ENCODE data around the gene IL17REL. TPM values are rescaled to one million over a fixed set of nuclear protein-coding genes. Genes with fewer than 3 reads are reported as not detected.

The IL17REL gene
- polyA plus RNA-seq, 1 donor from 2014 or later, result not detected

DNA sequence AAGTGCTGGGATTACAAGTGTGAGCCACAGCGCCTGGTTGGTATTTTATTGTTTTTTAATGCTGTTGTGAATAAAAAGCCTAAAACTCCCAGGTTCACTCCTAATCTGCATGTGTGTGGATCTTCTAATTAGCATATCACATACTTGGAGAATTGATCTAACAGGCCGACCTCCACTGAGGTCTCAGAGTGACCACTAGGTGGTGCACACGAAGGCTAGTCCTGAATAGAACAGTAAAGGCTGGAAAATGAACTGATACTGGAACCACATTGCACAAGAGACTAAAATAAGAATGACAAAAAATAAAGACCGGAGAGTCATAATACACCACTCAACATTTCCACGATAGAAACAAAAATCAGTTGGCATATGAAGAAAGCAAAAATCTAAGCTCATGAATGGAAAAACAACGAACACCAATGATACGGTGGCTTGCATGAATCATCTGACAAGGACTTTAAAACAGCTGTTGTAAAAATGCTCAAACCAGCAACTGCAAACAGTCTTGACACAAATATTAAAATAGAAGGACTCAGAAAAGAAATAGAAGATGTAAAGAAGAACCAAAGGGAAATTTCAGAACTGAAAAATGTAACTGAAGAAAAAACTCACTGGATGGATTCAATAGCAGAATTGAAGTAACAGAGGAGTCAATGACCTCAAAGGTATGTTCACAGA is 32.8 kb downstream of the IL17REL start:
- H3K27me3 Mint-ChIP-seq, result peaks cover 19% of the 10 kb centered on the region
- H3K4me3 Mint-ChIP-seq, result peak overlapping the region in 1 of 4 donors; percentile 34
- H3K27ac Mint-ChIP-seq, result no peak overlapping the region

DNA sequence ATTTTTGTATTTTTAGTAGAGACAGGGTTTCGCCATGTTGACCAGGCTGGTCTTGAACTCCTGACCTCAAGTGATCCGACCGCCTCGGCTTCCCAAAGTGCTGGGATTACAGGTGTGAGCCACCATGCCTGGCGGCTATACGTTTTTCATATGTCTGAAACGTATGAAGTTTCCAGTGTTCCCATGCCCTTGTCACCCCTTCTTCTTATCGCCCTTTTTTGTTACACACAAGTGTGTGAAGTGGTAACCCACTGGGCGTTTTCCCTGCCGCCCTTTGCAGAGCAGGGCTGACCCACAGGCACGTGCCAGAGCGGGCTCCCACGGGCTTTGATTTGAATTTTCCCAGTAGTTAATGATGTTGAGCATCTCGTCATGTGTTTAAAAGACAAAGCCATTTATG is 35.0 kb downstream of the IL17REL start:
- H3K9me3 Mint-ChIP-seq, result peaks cover 2 to 19% (median 9%) of the 10 kb centered on the region in 3 donors
- H3K27me3 Mint-ChIP-seq, result peaks cover 11% of the 10 kb centered on the region
- H3K4me1 Mint-ChIP-seq, result peaks cover 7 to 17% (median 15%) of the 10 kb centered on the region in 3 donors
- H3K4me3 Mint-ChIP-seq, result no peak overlapping the region
- H3K36me3 Mint-ChIP-seq, result peaks cover 4% of the 10 kb centered on the region
- H3K27ac Mint-ChIP-seq, result no peak overlapping the region

More for the DNA sequence above, 32.8 kb downstream of the IL17REL start:
- Mint-ChIP-seq H3K9me3 (peaks cover 2 to 19% (median 9%) of the 10 kb centered on the region in 3 donors), H3K36me3 (peaks cover 4% of the 10 kb centered on the region), H3K4me1 (peaks cover 12 to 19% (median 19%) of the 10 kb centered on the region in 3 donors)

DNA sequence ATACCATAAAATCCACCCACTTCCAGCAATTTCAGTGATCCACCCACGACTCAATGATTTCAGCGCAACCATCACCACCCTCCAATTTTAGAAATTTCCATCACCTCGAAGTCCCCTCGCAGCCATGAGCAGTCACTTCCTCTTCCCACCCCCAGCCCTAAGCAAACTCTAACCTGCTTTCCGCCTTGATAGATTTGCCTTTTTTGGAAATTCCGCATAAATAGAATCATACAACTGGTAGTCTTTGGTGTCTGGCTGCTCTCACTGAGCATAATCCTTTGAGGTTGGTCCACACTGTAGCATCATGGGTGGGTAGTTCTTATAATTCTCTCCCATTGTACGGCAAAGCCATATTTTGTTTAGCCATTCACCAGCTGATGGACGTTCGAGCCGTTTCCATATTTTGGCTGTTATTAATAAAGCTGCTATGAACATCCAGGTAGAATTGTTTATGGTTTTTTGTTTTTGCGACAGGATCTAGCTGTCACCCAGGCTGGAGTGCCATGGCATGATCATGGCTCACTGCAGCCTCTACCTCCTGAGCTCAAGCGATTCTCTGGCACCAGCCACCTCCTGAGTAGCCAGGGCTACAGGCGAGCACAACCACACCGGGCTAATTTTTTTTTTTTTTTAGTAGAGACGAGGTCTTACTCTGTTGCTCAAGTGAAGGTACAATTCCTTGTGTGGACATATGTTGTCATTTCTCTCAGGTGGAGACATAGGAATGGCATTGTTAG is 36.0 kb downstream of the IL17REL start:
- Mint-ChIP-seq H3K36me3 (peaks cover 4% of the 10 kb centered on the region), H3K27me3 (peaks cover 8% of the 10 kb centered on the region), H3K27ac (peak overlapping the region in 2 of 3 donors; percentile 62 to 86), H3K4me3 (peak overlapping the region in 3 of 4 donors; percentile 12 to 42 (median 21)), H3K4me1 (peaks cover 7 to 17% (median 15%) of the 10 kb centered on the region in 3 donors), H3K9me3 (peaks cover 2 to 19% (median 9%) of the 10 kb centered on the region in 3 donors)

DNA sequence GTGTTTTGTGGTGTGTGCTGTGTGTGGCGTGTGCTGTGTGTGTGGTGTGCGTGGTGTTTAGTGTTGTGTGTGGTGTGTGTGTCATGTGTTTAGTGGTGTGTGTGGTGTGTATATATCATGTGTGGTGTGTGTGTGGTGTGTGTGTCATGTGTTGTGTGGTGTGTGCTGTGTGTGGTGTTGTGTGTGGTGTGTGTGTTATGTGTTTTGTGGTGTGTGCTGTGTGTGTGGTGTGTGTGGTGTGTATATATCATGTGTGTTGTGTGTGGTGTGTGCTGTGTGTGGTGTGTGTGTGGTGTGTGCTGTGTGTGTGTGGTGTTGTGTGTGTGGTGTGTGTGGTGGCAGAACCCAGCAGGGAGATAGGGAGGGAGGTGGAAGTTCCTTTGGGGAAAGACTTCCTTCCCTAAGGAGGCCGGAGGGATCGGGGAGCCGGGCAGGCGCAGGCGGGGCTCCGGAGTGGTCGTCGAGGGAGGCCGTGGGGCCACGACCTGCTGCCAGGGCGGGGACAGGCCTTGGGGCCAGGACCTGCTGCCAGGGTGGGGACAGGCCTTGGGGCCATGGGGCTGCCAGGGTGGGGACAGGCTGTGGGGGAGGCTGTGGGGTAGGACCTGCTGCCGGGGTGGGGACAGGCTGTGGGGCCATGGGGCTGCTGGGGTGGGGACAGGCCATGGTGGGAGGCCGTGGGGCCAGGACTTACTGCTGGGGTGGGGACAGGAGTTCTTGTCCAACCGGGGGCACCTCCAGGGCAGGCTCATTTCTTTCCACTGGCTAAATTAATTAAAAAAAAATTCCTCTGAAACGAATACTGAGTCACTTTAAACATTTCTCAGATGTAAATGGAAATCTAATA is 36.8 kb downstream of the IL17REL start:
- H3K4me3 Mint-ChIP-seq, result peak overlapping the region in 2 of 4 donors; percentile 21 to 42
- peak overlapping the region in 2 of 3 donors; percentile 62 to 86 for H3K27ac Mint-ChIP-seq
- H3K36me3 Mint-ChIP-seq, result peaks cover 2% of the 10 kb centered on the region
- peaks cover 2 to 17% (median 9%) of the 10 kb centered on the region in 3 donors for H3K9me3 Mint-ChIP-seq
- peaks cover 5% of the 10 kb centered on the region for H3K27me3 Mint-ChIP-seq
- H3K4me1 Mint-ChIP-seq, result peaks cover 7 to 18% (median 15%) of the 10 kb centered on the region in 3 donors

DNA sequence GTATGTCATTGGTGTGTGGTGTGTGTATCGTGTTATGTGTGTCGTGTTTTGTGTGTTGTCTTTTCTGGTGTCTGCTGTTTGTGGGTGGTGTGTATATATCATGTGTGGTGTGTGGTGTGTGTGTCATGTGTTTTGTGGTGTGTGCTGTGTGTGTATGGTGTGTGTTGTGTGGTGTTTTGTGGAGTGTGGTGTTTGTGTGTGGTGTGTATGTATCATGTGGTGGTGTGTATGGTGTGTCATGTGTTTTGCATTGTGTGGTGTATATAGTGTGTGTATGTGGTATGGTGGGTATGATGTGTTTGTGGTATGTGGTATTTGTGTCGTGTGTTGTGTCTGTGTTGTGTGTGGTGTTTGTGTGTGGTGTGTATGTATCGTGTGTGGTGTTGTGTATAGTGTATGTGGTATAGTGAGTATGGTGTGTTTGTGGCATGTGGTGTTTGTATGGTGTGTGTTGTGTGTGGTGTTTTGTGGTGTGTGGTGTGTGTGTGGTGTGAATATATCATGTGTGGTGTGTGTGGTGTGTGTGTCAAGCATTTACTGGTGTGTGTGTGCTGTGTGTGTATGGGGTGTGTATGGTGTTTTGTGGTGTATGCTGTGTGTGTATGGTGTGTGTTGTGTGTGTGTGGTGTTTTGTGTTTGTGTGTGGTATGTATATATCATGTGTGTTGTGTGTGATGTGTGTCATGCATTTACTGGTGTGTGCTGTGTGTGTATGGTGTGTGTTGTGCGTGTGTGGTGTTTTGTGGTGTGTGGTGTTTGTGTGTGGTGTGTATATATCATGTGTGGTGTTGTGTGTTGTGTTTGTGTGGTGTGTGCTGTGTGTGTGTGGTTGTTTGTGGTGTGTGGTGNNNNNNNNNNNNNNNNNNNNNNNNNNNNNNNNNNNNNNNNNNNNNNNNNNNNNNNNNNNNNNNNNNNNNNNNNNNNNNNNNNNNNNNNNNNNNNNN is 39.3 kb downstream of the IL17REL start:
- no peaks in the 10 kb centered on the region for H3K9me3 Mint-ChIP-seq
- no peak overlapping the region for H3K27ac Mint-ChIP-seq
- H3K27me3 Mint-ChIP-seq, result peaks cover 11% of the 10 kb centered on the region
- H3K4me3 Mint-ChIP-seq, result no peak overlapping the region
- H3K36me3 Mint-ChIP-seq, result no peaks in the 10 kb centered on the region
- H3K4me1 Mint-ChIP-seq, result peaks cover 7 to 20% (median 17%) of the 10 kb centered on the region in 3 donors

DNA sequence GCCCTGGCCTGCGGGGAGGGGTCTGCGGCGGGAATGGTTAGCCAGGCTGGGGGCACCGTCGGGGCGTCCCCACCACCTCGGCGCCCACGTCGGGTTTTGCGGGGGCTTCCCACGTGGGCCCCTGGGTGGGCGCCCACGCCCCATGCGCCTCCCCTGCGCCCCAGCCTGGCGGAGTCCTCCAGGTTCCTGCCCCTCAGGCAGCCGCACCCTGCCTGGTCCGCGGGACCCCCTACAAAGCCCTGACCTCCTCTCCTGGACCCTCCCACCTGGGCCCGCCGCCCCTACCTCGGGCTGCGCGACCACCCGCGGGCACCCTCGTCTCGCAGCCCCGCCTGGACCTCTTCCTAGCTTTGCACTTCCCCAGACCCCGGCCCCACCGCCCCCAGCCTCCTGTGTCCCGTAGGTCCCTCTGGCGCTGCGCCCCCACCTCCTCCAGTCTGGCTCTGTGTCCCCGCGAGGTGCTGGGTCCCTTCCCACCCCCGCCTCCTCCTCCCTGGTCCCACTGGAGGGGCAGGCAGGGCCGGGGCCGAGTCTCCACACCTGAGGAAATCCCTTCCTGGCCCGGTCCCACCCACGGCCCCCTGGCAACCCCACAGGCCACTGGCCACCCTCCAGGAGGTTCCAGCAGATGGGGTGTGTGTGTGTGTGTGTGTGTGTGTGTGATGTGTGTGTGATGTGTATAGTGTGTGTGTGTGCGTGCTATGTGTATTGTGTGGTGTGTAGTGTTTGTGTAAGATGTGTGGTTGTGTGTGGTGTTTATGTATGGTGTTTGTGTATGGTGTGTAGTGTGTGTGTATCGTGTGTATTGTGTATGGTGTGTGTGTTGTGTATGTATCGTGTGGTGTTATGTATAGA is 40.2 kb downstream of the IL17REL start:
- peaks cover 13 to 21% (median 18%) of the 10 kb centered on the region in 3 donors for H3K4me1 Mint-ChIP-seq
- H3K36me3 Mint-ChIP-seq, result no peaks in the 10 kb centered on the region
- H3K9me3 Mint-ChIP-seq, result no peaks in the 10 kb centered on the region
- H3K27me3 Mint-ChIP-seq, result peaks cover 9% of the 10 kb centered on the region
- no peak overlapping the region for H3K4me3 Mint-ChIP-seq
- no peak overlapping the region for H3K27ac Mint-ChIP-seq

DNA sequence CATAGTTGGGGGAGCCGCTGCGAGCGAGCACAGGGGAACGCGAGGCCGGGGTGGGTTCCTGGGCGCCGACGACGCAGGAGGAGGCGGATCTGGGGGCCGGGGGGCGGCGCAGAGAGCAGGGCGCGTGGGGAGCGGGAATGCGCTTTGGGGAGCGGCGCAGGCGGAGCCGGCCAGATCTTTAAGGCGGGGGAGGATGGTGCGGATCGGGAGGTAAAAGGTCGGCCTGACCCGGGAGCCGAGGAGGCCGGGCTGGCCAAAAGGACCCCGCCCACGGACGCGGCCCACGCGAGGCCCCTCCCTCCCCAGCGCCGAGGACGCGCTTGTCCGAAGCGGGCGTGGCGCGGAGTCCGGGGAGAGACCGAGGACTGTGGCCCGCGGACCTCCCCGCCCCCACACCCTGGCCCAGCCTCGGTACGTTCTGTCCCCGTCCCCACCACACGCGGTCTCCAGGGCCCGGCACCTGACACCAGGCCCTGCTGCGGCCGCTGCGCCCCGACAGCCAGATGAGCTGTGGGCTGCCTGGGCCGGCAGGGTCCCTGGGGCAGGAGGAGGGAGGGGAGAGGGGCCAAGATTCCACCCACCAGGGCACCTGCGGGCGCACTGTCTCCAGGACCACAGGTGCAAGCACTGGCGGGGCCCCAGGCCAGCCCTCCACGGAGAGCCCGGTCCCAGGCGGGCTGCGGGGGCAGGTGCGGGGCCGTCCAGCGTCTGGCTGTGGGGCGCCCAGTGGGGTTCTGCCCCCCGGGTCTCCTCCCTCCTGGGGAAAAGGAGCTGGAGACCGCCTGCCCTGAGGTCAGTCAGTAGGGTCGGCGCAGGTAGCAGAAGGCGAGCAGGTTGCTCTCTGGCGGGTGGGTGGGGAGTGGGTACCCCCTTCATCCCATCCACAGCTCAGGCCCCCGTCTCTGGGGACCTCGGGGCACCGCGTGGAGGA is 41.1 kb downstream of the IL17REL start:
- Mint-ChIP-seq H3K36me3 (no peaks in the 10 kb centered on the region), H3K9me3 (no peaks in the 10 kb centered on the region), H3K27ac (peak overlapping the region; percentile 79 to 96 (median 94)), H3K27me3 (peaks cover 7% of the 10 kb centered on the region), H3K4me1 (peaks cover 13 to 19% (median 18%) of the 10 kb centered on the region in 3 donors), H3K4me3 (peak overlapping the region; percentile 47 to 91 (median 80))

DNA sequence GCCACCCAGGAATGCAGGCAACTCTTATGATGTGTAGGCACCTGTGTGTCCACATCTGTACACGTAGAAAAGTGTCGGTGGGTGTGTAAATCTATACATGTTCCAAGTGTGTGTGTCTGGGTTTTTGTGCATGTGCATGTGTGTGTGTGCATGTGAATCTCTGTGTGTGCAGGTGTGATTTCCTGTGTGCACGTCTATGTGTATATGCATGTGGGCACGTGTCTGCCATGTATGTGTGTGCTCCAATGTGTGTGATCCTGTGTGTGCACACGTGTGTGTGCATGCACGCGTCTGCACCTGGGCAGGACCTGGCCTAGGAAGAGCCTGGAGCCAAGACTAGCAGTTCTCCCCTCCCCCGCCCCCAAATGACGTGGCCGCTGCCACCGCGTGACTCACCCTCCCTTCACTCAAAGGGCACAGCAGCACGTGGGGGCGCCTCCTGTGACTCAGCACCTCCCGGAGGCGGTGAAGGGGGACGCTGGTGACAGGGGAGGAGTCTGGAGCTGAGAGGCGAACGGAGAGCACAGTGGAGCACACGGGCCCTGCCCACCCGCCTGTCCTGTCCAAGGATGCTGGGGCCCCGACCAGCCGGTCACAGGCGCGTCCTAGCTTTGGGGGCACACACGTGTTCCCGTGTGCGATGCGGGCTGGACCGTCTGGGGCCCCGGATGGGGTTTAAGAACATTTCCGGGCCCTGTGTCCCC is 41.9 kb downstream of the IL17REL start:
- Mint-ChIP-seq H3K4me1 (peaks cover 10 to 16% (median 15%) of the 10 kb centered on the region in 3 donors), H3K4me3 (peak overlapping the region; percentile 47 to 91 (median 80)), H3K27me3 (peaks cover 7% of the 10 kb centered on the region), H3K9me3 (no peaks in the 10 kb centered on the region), H3K27ac (peak overlapping the region; percentile 79 to 96 (median 94)), H3K36me3 (no peaks in the 10 kb centered on the region)

DNA sequence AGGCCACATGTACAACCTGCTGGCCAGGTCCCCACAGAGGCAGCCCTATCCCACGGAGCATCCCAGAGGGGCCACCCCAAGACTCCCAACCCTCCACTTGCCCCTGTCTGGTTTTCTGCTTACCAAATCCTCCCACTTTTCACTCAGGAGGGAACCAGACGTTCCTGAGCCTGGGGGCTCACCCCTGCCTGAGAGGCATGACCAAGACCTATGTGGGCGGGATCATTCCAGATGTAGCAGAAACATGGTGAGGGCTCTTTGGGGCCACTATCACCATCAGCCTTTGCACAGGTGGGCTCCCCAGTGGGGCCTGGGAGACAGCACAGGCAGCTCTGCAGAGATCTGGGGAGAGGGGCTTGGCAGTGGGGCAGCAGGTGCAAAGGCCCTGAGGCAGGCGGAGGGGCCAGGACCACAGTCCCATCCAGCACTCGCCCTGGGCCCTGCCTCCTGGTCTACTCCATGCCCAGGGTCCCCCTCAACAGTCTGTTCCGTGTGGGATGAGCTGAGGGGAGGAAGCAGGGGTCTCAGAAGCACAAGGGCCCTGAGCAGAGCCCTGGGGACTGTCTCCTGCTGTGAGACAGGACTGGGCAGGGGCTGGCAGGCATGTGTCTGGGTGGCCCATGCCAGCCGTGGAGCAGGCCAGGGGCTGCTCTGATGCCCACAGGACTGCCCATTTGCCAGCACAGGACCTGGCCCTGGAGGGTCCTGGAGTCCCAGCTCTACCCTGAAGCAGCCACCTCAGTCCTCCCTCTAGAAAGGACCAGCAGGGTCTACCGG is 42.6 kb downstream of the IL17REL start:
- Mint-ChIP-seq H3K9me3 (no peaks in the 10 kb centered on the region), H3K4me1 (peaks cover 10 to 12% (median 10%) of the 10 kb centered on the region in 3 donors), H3K27me3 (peaks cover 7% of the 10 kb centered on the region), H3K27ac (peak overlapping the region; percentile 79 to 96 (median 94)), H3K36me3 (no peaks in the 10 kb centered on the region), H3K4me3 (peak overlapping the region in 2 of 4 donors; percentile 47 to 91)

DNA sequence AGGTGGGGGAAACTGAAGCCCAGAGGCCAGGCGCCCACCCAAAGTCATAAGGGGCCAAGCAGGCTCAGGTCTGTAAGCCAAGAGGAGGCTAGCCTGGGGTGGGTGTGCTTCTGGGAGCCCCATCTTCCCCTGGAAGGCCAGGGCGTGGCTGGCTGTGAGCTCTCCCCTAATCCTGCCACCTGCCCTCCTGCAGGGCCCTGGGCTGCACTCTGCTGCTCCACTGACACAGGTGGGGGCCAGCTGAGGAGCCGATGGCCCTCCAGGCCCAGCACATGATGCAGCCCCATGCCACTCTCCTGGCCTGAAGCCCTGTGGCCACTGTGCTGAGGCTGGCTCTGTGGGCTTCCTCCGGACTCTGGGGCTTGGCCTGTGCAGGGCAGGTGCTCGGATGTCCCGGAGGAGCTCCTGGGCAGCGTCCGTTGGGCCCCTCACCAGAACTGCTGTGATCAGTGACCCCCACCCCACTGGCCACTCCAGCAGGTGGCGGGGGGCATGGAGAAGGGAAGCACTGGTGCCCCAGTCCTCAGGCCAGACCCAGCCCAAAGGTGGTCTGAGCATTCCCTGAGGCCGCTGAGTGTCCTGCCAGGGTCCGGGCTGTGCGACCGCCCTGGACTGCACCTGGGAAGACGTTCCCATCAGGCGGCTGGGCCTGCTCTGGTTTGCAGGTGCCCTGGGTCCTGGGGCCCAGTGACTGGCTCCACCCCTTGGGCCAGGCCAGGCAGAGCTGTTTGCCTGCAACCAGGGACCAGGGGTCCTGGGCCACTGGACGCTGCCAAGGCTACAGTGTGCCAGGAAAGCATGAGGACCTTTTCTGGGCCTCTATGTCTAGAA is 43.5 kb downstream of the IL17REL start:
- Mint-ChIP-seq H3K27ac (peak overlapping the region in 1 of 3 donors; percentile 100), H3K4me3 (peak overlapping the region in 2 of 4 donors; percentile 3 to 41), H3K9me3 (no peaks in the 10 kb centered on the region), H3K36me3 (no peaks in the 10 kb centered on the region), H3K27me3 (peaks cover 7% of the 10 kb centered on the region), H3K4me1 (peaks cover 10 to 14% (median 12%) of the 10 kb centered on the region in 3 donors)

Measured in IgD-negative memory B cell (primary cell).